ENCODE data around the gene TTLL11.

Gene TTLL11

GRCh38 chr9:122051351-122052321 is 41.5 kb downstream of the TTLL11 start:
- DNase-seq (ENCODE audit: low read depth in 2 of 2): peak; percentile 36 to 54

GRCh38 chr9:122050167-122050566 is 42.9 kb downstream of the TTLL11 start:
- no peak for DNase-seq (ENCODE audit: low read depth in 2 of 2)

- DNase-seq (ENCODE audit: low read depth in 2 of 2): no peak
Observed at GRCh38 chr9:122042056-122042455, 51.1 kb downstream of the TTLL11 start.

GRCh38 chr9:122040561-122041242 is 52.4 kb downstream of the TTLL11 start:
- DNase-seq (ENCODE audit: low read depth in 2 of 2): no peak

- DNase-seq (ENCODE audit: low read depth in 2 of 2): no peak
Observed at GRCh38 chr9:122039234-122039633, 53.9 kb downstream of the TTLL11 start.

GRCh38 chr9:122036988-122037387 is 56.1 kb downstream of the TTLL11 start:
- peak; percentile 42 to 47 for DNase-seq (ENCODE audit: low read depth in 2 of 2)

GRCh38 chr9:122036408-122036807 is 56.7 kb downstream of the TTLL11 start:
- DNase-seq (ENCODE audit: low read depth in 2 of 2): no peak

GRCh38 chr9:122033775-122034373 is 59.2 kb downstream of the TTLL11 start:
- no peak for DNase-seq (ENCODE audit: low read depth in 2 of 2)

GRCh38 chr9:122032346-122032745 is 60.8 kb downstream of the TTLL11 start:
- DNase-seq (ENCODE audit: low read depth in 2 of 2): no peak

- no peak for DNase-seq (ENCODE audit: low read depth in 2 of 2)
Observed at GRCh38 chr9:122031776-122032175, 61.3 kb downstream of the TTLL11 start.

GRCh38 chr9:122031157-122031556 is 62.0 kb downstream of the TTLL11 start:
- no peak for DNase-seq (ENCODE audit: low read depth in 2 of 2)

- no peak for DNase-seq (ENCODE audit: low read depth in 2 of 2)
Observed at GRCh38 chr9:122030357-122030756, 62.8 kb downstream of the TTLL11 start.

- DNase-seq (ENCODE audit: low read depth in 2 of 2): no peak
Observed at GRCh38 chr9:122029898-122030297, 63.2 kb downstream of the TTLL11 start.

GRCh38 chr9:122028089-122028488 is 65.0 kb downstream of the TTLL11 start:
- no peak for DNase-seq (ENCODE audit: low read depth in 2 of 2)

- DNase-seq (ENCODE audit: low read depth in 2 of 2): no peak
Observed at GRCh38 chr9:122020398-122020797, 72.7 kb downstream of the TTLL11 start.

GRCh38 chr9:122016744-122017143 is 76.4 kb downstream of the TTLL11 start:
- DNase-seq (ENCODE audit: low read depth in 2 of 2): no peak

- no peak for DNase-seq (ENCODE audit: low read depth in 2 of 2)
Observed at GRCh38 chr9:122016309-122016708, 76.8 kb downstream of the TTLL11 start.

GRCh38 chr9:122015170-122015821 is 77.8 kb downstream of the TTLL11 start:
- DNase-seq (ENCODE audit: low read depth in 2 of 2): no peak

- no peak for DNase-seq (ENCODE audit: low read depth in 2 of 2)
Observed at GRCh38 chr9:122011818-122012498, 81.2 kb downstream of the TTLL11 start.

- DNase-seq (ENCODE audit: low read depth in 2 of 2): no peak
Observed at GRCh38 chr9:122008559-122008958, 84.5 kb downstream of the TTLL11 start.

GRCh38 chr9:122007837-122008236 is 85.3 kb downstream of the TTLL11 start:
- no peak for DNase-seq (ENCODE audit: low read depth in 2 of 2)

Data from fibroblast of skin of left biceps (primary cell).